HFF-Myc (cell line): ENCODE measurements around the gene REEP1.

Experiments
- DNase-seq: peaks from one replicate; pipeline ENCODE4 v3.0.0-alpha.2; 2011; ENCODE audit warnings: low read depth; ENCODE audit errors: extremely low read depth
- H3K4me3 ChIP-seq: replicated peaks from 2 replicates; pipeline ENCODE4 v1.5.1; 2011; ENCODE audit warnings: low read depth, mild to moderate bottlenecking, control low read depth, low read length
- TF ChIP-seq, protein P1 (sequence below): IDR thresholded peaks from 2 replicates; pipeline ENCODE4 v1.5.1; 2012; ENCODE audit warnings: mild to moderate bottlenecking, low read depth, low read length, control low read depth; ENCODE audit errors: missing control alignments

REEP1 gene

DNA sequence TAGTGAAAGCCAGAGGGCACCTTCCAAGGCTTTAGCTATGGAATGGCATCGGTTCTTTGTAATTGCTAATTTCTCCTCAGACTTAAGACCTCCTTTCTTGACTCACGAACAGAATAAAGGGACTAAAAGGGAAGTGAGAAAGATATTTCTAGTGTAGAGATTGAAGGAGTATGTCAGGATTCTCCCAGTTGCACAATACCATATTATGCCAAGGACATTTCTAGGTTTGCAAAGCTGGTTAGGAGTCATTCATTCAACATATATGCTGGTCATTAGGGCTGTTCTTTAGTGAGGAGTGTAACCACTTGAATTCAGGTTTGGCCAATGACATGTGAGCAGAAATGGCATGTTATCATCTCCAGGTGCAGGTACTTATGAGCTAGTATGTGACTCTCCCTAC lies 7.4 kb downstream of the REEP1 start:
- no peak for DNase-seq

DNA sequence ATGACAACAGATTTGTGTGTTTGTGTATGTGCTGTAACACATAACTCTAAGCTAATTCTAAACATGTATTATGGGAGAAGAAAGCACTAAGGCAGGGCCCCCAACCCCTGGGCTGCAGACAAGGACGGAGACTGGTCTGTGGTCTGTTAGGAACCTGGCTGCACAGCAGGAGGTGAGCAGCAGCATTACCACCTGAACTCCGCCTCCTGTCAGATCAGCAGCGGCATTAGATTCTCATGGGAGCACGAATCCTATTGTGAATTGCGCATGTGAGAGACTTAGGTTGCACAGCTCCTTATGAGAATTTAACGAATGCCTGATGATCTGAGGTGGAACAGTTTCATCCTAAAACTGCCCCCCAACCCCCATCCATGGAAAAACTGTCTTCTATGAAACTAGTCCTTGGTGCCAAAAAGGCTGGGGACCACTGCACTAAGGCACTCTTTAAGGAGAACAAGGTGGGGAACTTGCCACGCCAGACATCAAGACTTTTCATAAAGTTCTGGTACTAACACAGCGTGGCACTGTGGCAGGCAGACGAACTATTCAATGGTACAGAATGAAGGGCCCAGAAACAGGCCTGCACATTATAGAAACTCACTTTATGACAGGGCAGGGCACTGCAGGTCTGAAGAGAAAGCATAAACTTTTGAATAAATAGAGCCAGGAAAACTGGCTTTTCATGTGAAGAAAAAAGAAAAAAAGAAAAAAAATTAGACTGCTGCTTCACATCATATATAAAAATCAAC lies 14.0 kb downstream of the REEP1 start:
- H3K4me3 ChIP-seq, result no peak overlapping the region
- no peak for DNase-seq
- TF ChIP-seq, protein P1, sequence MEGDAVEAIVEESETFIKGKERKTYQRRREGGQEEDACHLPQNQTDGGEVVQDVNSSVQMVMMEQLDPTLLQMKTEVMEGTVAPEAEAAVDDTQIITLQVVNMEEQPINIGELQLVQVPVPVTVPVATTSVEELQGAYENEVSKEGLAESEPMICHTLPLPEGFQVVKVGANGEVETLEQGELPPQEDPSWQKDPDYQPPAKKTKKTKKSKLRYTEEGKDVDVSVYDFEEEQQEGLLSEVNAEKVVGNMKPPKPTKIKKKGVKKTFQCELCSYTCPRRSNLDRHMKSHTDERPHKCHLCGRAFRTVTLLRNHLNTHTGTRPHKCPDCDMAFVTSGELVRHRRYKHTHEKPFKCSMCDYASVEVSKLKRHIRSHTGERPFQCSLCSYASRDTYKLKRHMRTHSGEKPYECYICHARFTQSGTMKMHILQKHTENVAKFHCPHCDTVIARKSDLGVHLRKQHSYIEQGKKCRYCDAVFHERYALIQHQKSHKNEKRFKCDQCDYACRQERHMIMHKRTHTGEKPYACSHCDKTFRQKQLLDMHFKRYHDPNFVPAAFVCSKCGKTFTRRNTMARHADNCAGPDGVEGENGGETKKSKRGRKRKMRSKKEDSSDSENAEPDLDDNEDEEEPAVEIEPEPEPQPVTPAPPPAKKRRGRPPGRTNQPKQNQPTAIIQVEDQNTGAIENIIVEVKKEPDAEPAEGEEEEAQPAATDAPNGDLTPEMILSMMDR, result no peak

More for the DNA sequence above, 7.4 kb downstream of the REEP1 start:
- H3K4me3 ChIP-seq, result no peak overlapping the region
- TF ChIP-seq, protein P1, result no peak

DNA sequence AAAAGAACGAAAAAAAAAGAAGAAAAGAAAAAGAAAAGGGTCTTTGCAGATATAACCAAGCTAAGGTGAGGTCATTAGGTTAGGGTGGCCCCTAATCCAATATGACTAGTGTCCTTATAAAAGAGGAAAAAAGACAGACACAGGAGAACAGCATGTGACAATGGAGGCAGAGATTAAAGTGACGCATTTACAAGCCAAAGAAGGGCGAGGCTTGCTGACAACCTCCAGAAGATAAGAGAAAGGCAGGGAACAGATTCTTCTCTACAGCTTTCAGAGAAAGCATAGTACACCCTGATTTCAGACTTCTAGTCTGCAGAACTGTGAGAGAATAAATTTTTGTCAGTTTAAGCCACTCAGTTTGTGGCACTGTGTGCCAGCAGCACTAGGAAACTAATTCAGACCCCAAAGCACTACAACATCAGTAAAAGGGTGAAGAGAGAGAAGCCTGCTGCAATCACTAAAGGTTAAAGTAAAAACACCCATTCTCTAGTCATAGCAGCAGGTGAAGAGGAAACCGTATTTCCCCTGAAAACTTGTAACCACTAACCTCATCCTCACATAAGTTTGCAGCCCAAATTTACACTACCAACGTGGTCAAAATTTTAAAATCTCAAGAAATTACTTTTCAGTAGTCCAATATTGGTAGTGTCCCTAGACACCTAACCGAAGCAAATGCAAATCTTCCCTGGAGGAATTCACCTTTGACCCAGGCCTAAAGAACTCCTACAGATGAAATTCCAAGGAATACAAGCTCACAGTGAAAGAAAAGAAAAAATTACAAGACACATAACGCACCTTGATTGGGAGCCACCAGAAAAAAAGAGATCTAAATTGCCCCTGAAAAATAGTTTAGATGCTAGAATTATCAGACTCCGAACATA lies 17.5 kb downstream of the REEP1 start:
- no peak for DNase-seq
- H3K4me3 ChIP-seq, result no peak overlapping the region
- TF ChIP-seq, protein P1, result no peak

DNA sequence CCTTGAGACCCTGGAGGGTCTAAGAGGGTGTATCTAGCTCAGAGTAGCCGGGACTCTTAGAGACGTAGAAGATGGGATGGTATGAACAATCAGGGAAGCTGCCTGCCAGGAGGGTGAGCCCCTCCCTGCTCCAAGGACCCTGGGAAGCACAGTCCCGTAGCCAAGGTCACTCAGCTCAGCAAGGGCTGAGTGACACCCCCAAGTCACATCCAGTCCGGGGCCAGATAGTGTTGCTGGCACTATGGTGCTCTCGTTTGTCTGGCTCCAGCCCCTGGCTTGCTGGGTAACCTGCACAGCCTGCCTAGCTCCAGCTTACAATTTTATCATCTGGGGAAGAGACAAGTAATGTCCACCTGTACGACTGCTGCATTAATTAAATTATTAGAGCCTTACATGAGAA lies 22.3 kb downstream of the REEP1 start:
- no peak for DNase-seq
- H3K4me3 ChIP-seq, result no peak overlapping the region
- TF ChIP-seq, protein P1, result no peak

DNA sequence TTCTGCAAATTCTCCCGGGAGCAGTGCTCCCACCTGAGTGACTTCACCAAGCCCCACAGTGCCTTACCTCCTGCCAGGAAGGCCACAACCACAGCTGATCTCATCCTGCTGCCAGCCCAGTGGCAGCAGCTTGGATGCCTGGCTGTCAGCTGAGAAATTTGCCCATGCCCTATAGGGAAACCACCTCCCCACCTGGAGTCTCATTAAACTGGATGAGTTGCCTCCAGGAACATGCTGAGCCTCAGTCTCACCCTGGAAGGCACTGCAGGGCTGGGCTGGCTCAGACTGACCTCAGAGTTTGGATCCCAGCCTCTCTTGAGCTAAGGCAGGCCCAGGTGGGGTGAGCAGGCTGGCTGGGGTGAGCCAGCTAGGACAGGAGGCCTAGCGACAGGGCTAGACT lies 23.3 kb downstream of the REEP1 start:
- DNase-seq, result no peak
- TF ChIP-seq, protein P1, result no peak
- no peak overlapping the region for H3K4me3 ChIP-seq

DNA sequence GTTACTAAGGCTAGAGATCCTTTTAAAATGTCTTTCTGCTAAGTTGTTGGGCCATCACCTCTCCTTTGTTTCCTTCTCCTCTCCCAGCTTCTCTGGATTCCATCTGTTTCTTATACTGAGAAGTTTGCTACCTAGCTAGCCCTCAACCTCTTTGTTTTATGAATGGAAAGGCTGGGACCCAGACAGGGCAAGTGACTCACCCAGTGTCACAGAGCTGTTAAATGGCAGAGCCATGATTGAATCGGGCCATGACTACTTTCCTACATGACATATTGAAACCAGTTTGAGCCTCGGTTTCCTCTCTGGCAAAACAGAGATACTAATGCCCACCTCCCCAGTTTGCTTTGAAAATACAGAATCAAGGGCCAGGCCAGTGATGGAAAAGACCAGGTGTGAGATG lies 24.1 kb downstream of the REEP1 start:
- DNase-seq, result no peak
- no peak overlapping the region for H3K4me3 ChIP-seq
- TF ChIP-seq, protein P1, result no peak
